ENCODE measurements around the gene PNMA6F. TPM values are rescaled to one million over a fixed set of nuclear protein-coding genes. Genes with fewer than 3 reads are reported as not detected.
"Not testable (repeated sequence)": the region's sequence is repeated elsewhere in the genome, so short reads cannot be mapped to it uniquely, and the experiment has no call there.

The PNMA6F gene
- total and polyA plus RNA-seq, 8 donors = not detected

DNA sequence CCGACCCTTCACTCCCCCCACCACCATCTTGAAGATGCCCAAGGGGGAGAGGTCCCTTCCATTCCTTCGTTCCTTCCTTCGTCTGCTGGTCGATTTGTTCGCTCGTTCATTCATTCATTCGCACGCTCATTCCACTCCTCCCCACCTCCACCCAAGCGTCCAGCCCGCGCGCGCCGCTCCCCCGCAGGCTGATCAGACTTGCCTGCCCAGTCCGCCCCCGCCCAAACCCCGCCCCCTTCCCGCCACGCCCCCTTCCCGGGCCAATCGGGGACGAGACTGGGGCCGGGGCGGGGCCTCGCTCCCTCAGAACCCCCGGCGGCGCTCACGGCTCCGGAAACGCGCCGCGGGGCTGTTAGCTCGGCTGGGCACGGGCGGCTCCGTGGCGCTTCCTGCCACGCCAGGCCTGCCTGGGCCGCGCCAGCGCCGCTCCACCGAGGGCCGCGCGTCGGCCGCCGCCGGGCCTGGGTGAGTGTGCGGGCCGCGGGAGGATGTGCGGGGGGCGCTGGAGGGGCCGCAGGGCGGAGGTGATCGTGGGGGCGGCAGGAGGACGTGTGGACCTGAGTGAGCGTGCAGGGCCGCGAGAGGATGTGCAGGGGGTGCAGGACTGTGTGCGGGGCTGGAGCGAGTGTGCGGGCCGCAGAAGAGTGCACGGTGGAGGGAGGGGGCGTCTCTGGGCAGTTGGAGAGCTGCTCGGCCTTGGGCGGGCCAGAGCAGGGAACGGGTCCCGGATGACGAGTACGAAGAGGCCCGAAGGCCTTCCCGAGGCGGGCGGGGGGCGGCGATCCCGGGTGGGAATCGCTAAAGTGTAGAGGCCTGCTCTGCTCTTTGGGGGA is 12.5 kb upstream of the PNMA6F start, which contains the start of gene ZNF275:
Gene ZNF275, plus strand, starts transcription at position 333 of the 833 bp plus-strand sequence. CDS start 2,527 bp downstream, outside the sequence.
- Histone ChIP-seq H3K9me3 (no peaks in the 10 kb centered on the region), H3K4me3 (peak within 1 kb of the TSS; percentile 56 to 82 (median 66)), H3K27me3 (peaks cover 0 to 6% (median 0%) of the 10 kb centered on the region in 3 donors), H3K27ac (peak within 1 kb of the TSS; percentile 7 to 84 (median 65)), H3K4me1 (peaks cover 0 to 20% (median 15%) of the 10 kb centered on the region in 4 donors), H3K36me3 (peaks cover 0 to 12% (median 6%) of the 10 kb centered on the region in 4 donors)
- 0 to 44% (median 4%) methylated on average over 20 to 83 of the region's 86 CpGs for WGBS, 5 donors
- intact Hi-C loops (cut with DNase I; ENCODE audit: low total_unique reads) = no loop called here
- peak; percentile 82 to 93 for DNase-seq
- TF ChIP-seq POLR2A (IDR thresholded peaks at IDR 0.05) (no peak), POLR2AphosphoS5 (IDR thresholded peaks at IDR 0.05) (peak; percentile 17 to 81 (median 60)), EP300 (IDR thresholded peaks at IDR 0.05) (no peak)
- TF ChIP-seq, protein P1, sequence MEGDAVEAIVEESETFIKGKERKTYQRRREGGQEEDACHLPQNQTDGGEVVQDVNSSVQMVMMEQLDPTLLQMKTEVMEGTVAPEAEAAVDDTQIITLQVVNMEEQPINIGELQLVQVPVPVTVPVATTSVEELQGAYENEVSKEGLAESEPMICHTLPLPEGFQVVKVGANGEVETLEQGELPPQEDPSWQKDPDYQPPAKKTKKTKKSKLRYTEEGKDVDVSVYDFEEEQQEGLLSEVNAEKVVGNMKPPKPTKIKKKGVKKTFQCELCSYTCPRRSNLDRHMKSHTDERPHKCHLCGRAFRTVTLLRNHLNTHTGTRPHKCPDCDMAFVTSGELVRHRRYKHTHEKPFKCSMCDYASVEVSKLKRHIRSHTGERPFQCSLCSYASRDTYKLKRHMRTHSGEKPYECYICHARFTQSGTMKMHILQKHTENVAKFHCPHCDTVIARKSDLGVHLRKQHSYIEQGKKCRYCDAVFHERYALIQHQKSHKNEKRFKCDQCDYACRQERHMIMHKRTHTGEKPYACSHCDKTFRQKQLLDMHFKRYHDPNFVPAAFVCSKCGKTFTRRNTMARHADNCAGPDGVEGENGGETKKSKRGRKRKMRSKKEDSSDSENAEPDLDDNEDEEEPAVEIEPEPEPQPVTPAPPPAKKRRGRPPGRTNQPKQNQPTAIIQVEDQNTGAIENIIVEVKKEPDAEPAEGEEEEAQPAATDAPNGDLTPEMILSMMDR (IDR thresholded peaks at IDR 0.05) = no peak

DNA sequence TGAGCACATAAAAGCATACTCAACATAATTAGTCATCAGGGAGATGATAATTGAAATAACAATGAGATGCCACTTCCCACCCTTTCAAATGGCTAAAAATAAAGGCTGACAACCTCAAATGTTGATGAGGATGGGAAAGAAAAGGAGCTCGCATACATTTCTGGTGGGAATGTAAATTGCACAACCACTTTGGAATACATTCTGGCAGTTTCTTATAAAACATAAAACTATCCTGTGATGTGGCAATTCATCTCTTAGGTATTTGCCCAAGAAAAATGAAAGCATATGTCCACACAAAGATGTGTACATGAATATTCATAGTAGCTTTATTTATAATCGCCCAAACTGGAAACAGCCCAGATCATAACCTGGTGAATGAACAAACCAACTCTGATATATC is 11.7 kb upstream of the PNMA6F start:
- H3K9me3 ChIP-seq = no peaks in the 10 kb centered on the region
- peaks cover 0 to 12% (median 6%) of the 10 kb centered on the region in 4 donors for H3K36me3 ChIP-seq
- H3K4me3 ChIP-seq = peak overlapping the region in 2 of 4 donors; percentile 63 to 82
- DNase-seq = no peak
- no peak for TF ChIP-seq POLR2AphosphoS5 (IDR thresholded peaks at IDR 0.05)
- TF ChIP-seq EP300 (IDR thresholded peaks at IDR 0.05) = no peak
- TF ChIP-seq, protein P1 (IDR thresholded peaks at IDR 0.05) = no peak
- no peak for TF ChIP-seq POLR2A (IDR thresholded peaks at IDR 0.05)
- H3K4me1 ChIP-seq = peaks cover 0 to 20% (median 15%) of the 10 kb centered on the region in 4 donors
- H3K27me3 ChIP-seq = peaks cover 0 to 6% (median 0%) of the 10 kb centered on the region in 3 donors
- no peak overlapping the region for H3K27ac ChIP-seq
- intact Hi-C loops (cut with DNase I; ENCODE audit: low total_unique reads) = no loop called here
- WGBS, 5 donors = 53 to 61% (median 58%) methylated on average over 2 of the region's 2 CpGs

DNA sequence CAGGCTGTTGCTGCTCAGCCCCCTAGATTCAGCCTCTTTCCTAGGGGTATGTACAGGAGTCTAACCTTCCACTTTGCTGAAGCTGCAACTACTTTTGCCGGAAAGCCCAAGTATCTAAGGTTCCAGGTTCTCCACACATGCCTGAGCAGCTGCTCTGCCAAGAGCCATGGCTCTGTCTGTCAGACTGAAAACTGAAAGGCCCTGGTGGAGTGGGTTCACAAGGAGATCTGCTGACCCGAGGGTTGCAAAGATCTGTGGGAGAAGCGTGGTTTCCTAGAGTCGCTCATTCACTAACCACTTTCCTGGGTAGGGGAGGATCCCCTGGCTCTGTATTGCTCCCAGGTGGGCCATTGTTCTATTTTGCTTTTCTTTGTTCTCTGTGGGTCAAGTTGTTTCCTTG is 6.0 kb upstream of the PNMA6F start:
- TF ChIP-seq, protein P1 (IDR thresholded peaks at IDR 0.05) = no peak
- TF ChIP-seq POLR2AphosphoS5 (IDR thresholded peaks at IDR 0.05) (no peak), EP300 (IDR thresholded peaks at IDR 0.05) (no peak)
- H3K27me3 ChIP-seq = peaks cover 0 to 11% (median 0%) of the 10 kb centered on the region in 3 donors

DNA sequence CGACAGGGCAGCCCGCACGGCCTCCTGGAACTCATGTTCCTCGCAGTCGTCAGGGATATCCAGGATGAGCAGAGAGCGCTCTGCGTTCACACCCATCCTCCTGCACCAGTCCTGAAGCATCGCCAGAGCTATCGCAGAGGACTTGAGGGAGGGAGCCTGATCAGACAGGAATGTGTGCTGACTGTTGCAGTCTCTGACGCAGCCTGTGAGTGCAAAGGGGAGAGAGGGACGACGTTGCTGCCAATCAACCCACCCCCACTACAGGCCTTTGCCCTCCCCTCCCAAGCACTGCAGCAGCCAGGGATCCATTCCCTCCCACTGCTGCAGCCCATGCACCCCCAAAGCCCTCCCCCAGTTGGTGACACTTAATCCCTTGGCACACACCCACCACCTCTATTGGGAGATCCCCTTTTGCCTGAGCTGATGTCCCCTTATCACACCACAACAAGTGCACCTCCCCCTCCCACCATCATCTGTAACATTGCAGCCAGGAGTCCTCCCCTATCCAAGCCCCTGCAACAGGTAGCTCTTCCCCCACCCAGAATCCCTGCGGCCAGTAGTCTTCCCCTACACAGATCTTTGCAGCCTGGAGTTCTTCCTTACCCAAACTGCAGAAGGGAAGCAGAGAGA is 897 bp downstream of the PNMA6F start:
- intact Hi-C loops (cut with DNase I; ENCODE audit: low total_unique reads) = no loop called here
- Histone ChIP-seq H3K36me3 (no peaks in the 10 kb centered on the region), H3K9me3 (peaks cover 0 to 12% (median 4%) of the 10 kb centered on the region in 4 donors), H3K4me1 (no peaks in the 10 kb centered on the region), H3K27me3 (peaks cover 0 to 24% (median 12%) of the 10 kb centered on the region in 3 donors), H3K4me3 (no peak overlapping the region), H3K27ac (no peak overlapping the region)
- no peak for DNase-seq
- TF ChIP-seq POLR2AphosphoS5 (IDR thresholded peaks at IDR 0.05) = no peak
- TF ChIP-seq, protein P1 (IDR thresholded peaks at IDR 0.05) = no peak
- TF ChIP-seq POLR2A (IDR thresholded peaks at IDR 0.05) = no peak
- WGBS, 5 donors = 20 to 55% (median 24%) methylated on average over 1 to 8 of the region's 13 CpGs

More for the DNA sequence above, 6.0 kb upstream of the PNMA6F start:
- Histone ChIP-seq H3K9me3 (peaks cover 0 to 19% (median 5%) of the 10 kb centered on the region in 4 donors), H3K27ac (no peak overlapping the region), H3K4me3 (no peak overlapping the region), H3K4me1 (no peaks in the 10 kb centered on the region), H3K36me3 (no peaks in the 10 kb centered on the region)
- WGBS, 5 donors = 76 to 96% (median 78%) methylated on average over 3 to 4 of the region's 4 CpGs
- no peak for DNase-seq
- intact Hi-C loops (cut with DNase I; ENCODE audit: low total_unique reads) = no loop called here

DNA sequence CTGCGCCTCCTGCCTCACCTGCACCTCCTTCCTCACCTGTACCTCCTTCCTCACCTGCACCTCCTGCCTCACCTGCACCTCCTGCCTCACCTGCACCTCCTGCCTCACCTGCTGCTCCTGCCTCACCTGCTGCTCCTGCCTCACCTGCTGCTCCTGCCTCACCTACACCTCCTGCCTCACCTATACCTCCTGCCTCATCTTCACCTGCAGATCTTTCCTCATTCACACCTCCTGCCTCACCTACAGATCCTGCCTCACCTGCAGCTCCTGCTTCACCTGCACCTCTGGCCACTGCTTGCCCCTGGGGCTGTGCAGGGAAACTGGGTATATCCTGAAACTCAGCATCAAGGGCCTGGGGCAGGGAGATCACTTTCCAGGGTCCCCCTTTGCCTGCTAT is 1.5 kb downstream of the PNMA6F start:
- H3K36me3 ChIP-seq; H3K4me3 ChIP-seq; intact Hi-C loops (cut with DNase I; ENCODE audit: low total_unique reads); H3K27ac ChIP-seq; DNase-seq; H3K9me3 ChIP-seq; H3K4me1 ChIP-seq: not testable (repeated sequence)
- peaks cover 0 to 24% (median 12%) of the 10 kb centered on the region in 3 donors for H3K27me3 ChIP-seq
- WGBS, 5 donors = 89 to 100% (median 93%) methylated on average over 1 of the region's 1 CpG

Data from stomach (tissue), 9 donors.